Prostate gland (tissue), 2 donors: ENCODE data around the gene RAB39A. TPM values are rescaled to one million over a fixed set of nuclear protein-coding genes. Genes with fewer than 3 reads are reported as not detected.

ENCODE experiments used
- DNase-seq: peaks from one replicate; pipeline ENCODE4 v3.0.0-alpha.2; 2019; ENCODE audit warnings: low spot score
- H3K27ac ChIP-seq, 2 donors: fragments of 200-600 bp; sonication (generic); 2 replicates each; pipeline ENCODE4 v1.5.1; 2017 to 2019
- H3K27me3 ChIP-seq: fragments of 200-600 bp; sonication (generic); replicated peaks from 2 replicates; pipeline ENCODE4 v1.5.1; 2019; ENCODE audit not compliant: insufficient read depth
- H3K36me3 ChIP-seq, 2 donors: fragments of 200-600 bp; sonication (generic); 1 replicate in 1 of 2; 2 replicates in 1 of 2; pipeline versions ENCODE4 v1.5.1 to v1.8.1; 2017 to 2019
- H3K4me1 ChIP-seq: fragments of 200-600 bp; sonication (generic); replicated peaks from 2 replicates; pipeline ENCODE4 v1.5.1; 2019
- H3K4me3 ChIP-seq, 2 donors: fragments of 200-600 bp; sonication (generic); 2 replicates each; pipeline ENCODE4 v1.5.1; 2017 to 2019
- H3K9me3 ChIP-seq: fragments of 200-600 bp; sonication (generic); 2 replicates; pipeline ENCODE4 v1.5.1; 2017
- POLR2A ChIP-seq: fragments of 450-650 bp; IDR thresholded peaks from one replicate; pipeline ENCODE4 v1.6.1; 2016; ENCODE audit warnings: antibody characterized with exemption, mild to moderate bottlenecking
- POLR2AphosphoS5 ChIP-seq: sonication (generic); formaldehyde crosslinking; IDR thresholded peaks from one replicate; pipeline ENCODE4 v1.6.1; 2017; ENCODE audit warnings: antibody characterized with exemption
- WGBS: methylation state at CpG from one replicate; pipeline ENCODE4 v1.1.5; 2018; 5-methylcytosine and 5-hydroxymethylcytosine counted together
- intact Hi-C: fragments of 100-400 bp; cut with DNase I; formaldehyde crosslinking; loops from one replicate; pipeline ENCODE4 v1.14.2; 2022
- total RNA-seq, 2 donors: library from RNA; depleted of rRNA; stranded (reverse); fragments of >200 nt; gene quantifications; one replicate each; pipeline ENCODE4 v1.1.0, GENCODE V29; 2016
- TF ChIP-seq, protein P1 (sequence below), 4 experiments: fragments of 200-600 bp in 2 of 4; fragments of 450-650 bp in 2 of 4; sonication (generic) in 2 of 4; IDR thresholded peaks; 1 replicate in 3 of 4; 2 replicates in 1 of 4; pipeline ENCODE4 v1.5.1; 2016 to 2019; ENCODE audit warnings: antibody characterized with exemption in 4 of 4, mild to moderate bottlenecking in 2 of 4, moderate library complexity in 2 of 4

Gene RAB39A
- total RNA-seq, 2 donors from 2014 or later, result 0.87 to 0.97 TPM

DNA sequence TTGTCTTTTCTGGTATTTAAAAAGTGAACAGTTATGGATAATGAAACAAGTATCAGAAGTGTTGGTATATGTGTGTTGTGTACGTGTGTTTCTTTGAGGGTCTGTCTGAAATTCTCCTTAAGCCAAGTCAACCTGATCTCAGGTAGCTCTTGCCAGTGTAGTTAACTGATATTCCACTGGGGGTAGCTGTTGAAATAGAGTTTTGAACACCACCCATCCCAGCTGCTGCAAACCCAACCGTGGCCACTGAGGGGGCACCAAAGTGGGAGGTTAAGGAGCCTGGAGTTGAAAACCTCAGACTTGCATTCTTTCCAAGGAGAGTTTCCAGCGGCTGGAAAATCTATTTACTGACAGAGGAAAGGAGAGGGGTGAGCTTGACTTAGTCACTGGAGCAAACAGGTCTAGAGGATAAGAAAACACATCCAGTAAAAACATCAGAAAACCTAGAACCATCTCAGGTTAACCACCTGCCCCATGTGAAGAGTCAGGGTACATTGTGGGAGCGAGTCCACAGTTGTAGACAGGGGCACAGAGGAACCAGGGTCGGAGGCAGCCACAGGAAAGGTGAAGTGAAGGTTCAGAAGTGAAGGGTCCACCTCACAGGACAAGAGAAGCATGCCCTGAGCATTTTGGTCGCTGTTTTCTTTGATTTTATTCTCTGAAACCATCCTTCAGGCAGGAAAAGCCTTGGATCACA, 71.7 kb downstream of the RAB39A start:
- no peak for TF ChIP-seq POLR2AphosphoS5
- TF ChIP-seq, protein P1, sequence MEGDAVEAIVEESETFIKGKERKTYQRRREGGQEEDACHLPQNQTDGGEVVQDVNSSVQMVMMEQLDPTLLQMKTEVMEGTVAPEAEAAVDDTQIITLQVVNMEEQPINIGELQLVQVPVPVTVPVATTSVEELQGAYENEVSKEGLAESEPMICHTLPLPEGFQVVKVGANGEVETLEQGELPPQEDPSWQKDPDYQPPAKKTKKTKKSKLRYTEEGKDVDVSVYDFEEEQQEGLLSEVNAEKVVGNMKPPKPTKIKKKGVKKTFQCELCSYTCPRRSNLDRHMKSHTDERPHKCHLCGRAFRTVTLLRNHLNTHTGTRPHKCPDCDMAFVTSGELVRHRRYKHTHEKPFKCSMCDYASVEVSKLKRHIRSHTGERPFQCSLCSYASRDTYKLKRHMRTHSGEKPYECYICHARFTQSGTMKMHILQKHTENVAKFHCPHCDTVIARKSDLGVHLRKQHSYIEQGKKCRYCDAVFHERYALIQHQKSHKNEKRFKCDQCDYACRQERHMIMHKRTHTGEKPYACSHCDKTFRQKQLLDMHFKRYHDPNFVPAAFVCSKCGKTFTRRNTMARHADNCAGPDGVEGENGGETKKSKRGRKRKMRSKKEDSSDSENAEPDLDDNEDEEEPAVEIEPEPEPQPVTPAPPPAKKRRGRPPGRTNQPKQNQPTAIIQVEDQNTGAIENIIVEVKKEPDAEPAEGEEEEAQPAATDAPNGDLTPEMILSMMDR (IDR thresholded peaks at IDR 0.05), result no peak
- TF ChIP-seq POLR2A, result no peak
- Histone ChIP-seq H3K4me1 (no peaks in the 10 kb centered on the region), H3K36me3 (no peaks in the 10 kb centered on the region), H3K27ac (no peak overlapping the region), H3K9me3 (no peaks in the 10 kb centered on the region), H3K4me3 (no peak overlapping the region), H3K27me3 (no peaks in the 10 kb centered on the region)
- 31% methylated on average over 6 of the region's 6 CpGs for WGBS
- DNase-seq, result no peak
- intact Hi-C loops, result no loop called here

GRCh38 chr11:108002476-108002875, 74.2 kb downstream of the RAB39A start:
- intact Hi-C loops, result no loop called here
- 85% methylated on average over 3 of the region's 3 CpGs for WGBS
- H3K4me3 ChIP-seq, result no peak overlapping the region

GRCh38 chr11:108003623-108004022, 75.4 kb downstream of the RAB39A start:
- intact Hi-C loops, result no loop called here
- Histone ChIP-seq H3K27me3 (no peaks in the 10 kb centered on the region), H3K4me3 (no peak overlapping the region), H3K9me3 (no peaks in the 10 kb centered on the region), H3K4me1 (no peaks in the 10 kb centered on the region), H3K27ac (no peak overlapping the region), H3K36me3 (no peaks in the 10 kb centered on the region)
- WGBS, result 86% methylated on average over 5 of the region's 5 CpGs
- TF ChIP-seq, protein P1 (IDR thresholded peaks at IDR 0.05), result no peak
- TF ChIP-seq POLR2AphosphoS5, result no peak
- no peak for TF ChIP-seq POLR2A
- DNase-seq, result no peak

More at GRCh38 chr11:108002476-108002875, 74.2 kb downstream of the RAB39A start:
- no peaks in the 10 kb centered on the region for H3K4me1 ChIP-seq
- H3K36me3 ChIP-seq, result no peaks in the 10 kb centered on the region
- no peak for DNase-seq
- H3K27me3 ChIP-seq, result no peaks in the 10 kb centered on the region
- H3K9me3 ChIP-seq, result no peaks in the 10 kb centered on the region
- H3K27ac ChIP-seq, result no peak overlapping the region
- no peak for TF ChIP-seq POLR2A
- TF ChIP-seq POLR2AphosphoS5, result no peak
- TF ChIP-seq, protein P1 (IDR thresholded peaks at IDR 0.05), result no peak

GRCh38 chr11:108007819-108008218, 79.6 kb downstream of the RAB39A start:
- no peaks in the 10 kb centered on the region for H3K4me1 ChIP-seq
- no peak for DNase-seq
- no peaks in the 10 kb centered on the region for H3K36me3 ChIP-seq
- intact Hi-C loops, result loop anchor here (5.0 kb wide), 1 partner anchor 109 kb away; no protein-coding TSS in a partner anchor
- no peak overlapping the region for H3K27ac ChIP-seq
- WGBS, result 94% methylated on average over 18 of the region's 18 CpGs
- no peaks in the 10 kb centered on the region for H3K27me3 ChIP-seq
- no peak overlapping the region for H3K4me3 ChIP-seq
- TF ChIP-seq POLR2AphosphoS5 (no peak), POLR2A (no peak)
- TF ChIP-seq, protein P1 (IDR thresholded peaks at IDR 0.05), result no peak
- H3K9me3 ChIP-seq, result no peaks in the 10 kb centered on the region
